NCI-H146 treated with DMSO at 0.1 percent for 48 hours (cell line): Measurements from ENCODE around the gene MUC16.
"Not testable (repeated sequence)": the region's sequence is repeated elsewhere in the genome, so short reads cannot be mapped to it uniquely, and the experiment has no call there.

Source experiments
- DNase-seq: peaks from one replicate; lab custom pipeline; 2025; ENCODE audit not compliant: unreplicated experiment; lab: John Stamatoyannopoulos, UW

MUC16 gene

GRCh38 chr19:9009935-9010651 is at the start of gene MUC16:
Gene MUC16 (minus strand): TSS chr19:9010409.
- no peak for DNase-seq

GRCh38 chr19:9058905-9059667 is 48.9 kb upstream of the MUC16 start:
- no peak for DNase-seq

GRCh38 chr19:9057505-9058258 is 47.5 kb upstream of the MUC16 start:
- DNase-seq: no peak

GRCh38 chr19:9056131-9056530 is 45.9 kb upstream of the MUC16 start:
- not testable (repeated sequence) for DNase-seq

GRCh38 chr19:9054765-9055164 is 44.6 kb upstream of the MUC16 start:
- DNase-seq: no peak

- DNase-seq: no peak
Observed at GRCh38 chr19:9054207-9054606, 44.0 kb upstream of the MUC16 start.

GRCh38 chr19:9053674-9054073 is 43.5 kb upstream of the MUC16 start:
- DNase-seq: not testable (repeated sequence)

- no peak for DNase-seq
Observed at GRCh38 chr19:9052894-9053293, 42.7 kb upstream of the MUC16 start.

- no peak for DNase-seq
Observed at GRCh38 chr19:9046694-9047093, 36.5 kb upstream of the MUC16 start.

GRCh38 chr19:9044449-9044848 is 34.2 kb upstream of the MUC16 start:
- DNase-seq: no peak

- DNase-seq: no peak
Observed at GRCh38 chr19:9043524-9043923, 33.3 kb upstream of the MUC16 start.

- no peak for DNase-seq
Observed at GRCh38 chr19:9041023-9041422, 30.8 kb upstream of the MUC16 start.

- DNase-seq: no peak
Observed at GRCh38 chr19:9040131-9040530, 29.9 kb upstream of the MUC16 start.

- no peak for DNase-seq
Observed at GRCh38 chr19:9039728-9040127, 29.5 kb upstream of the MUC16 start.

- no peak for DNase-seq
Observed at GRCh38 chr19:9037400-9038062, 27.3 kb upstream of the MUC16 start.

GRCh38 chr19:9032136-9032631 is 22.0 kb upstream of the MUC16 start:
- DNase-seq: no peak

- DNase-seq: no peak
Observed at GRCh38 chr19:9018163-9018875, 8.1 kb upstream of the MUC16 start.

- DNase-seq: no peak
Observed at GRCh38 chr19:9014803-9015202, 4.6 kb upstream of the MUC16 start.

GRCh38 chr19:9013988-9014387 is 3.8 kb upstream of the MUC16 start:
- DNase-seq: no peak

GRCh38 chr19:9011875-9012274 is 1.7 kb upstream of the MUC16 start:
- DNase-seq: no peak
